Activated CD8-positive, alpha-beta T cell treated with anti-CD3 and anti-CD28 coated beads for 36 hours (primary cell): ENCODE measurements around the gene UTP3. TPM values are rescaled to one million over a fixed set of nuclear protein-coding genes. Genes with fewer than 3 reads are reported as not detected.
"Not testable (repeated sequence)": the region's sequence is repeated elsewhere in the genome, so short reads cannot be mapped to it uniquely, and the experiment has no call there.

Source experiments
- ATAC-seq: fragments of 200-7000 bp; cut with Tn5 transposase; one replicate; pipeline ENCODE4 v1.10.0; 2021; ENCODE audit warnings: mild to moderate bottlenecking, moderate library complexity
- CTCF ChIA-PET: fragments of 350-600 bp; sonication (Branson Sonifier 250); formaldehyde crosslinking; loops from one replicate; lab custom pipeline; 2021; ENCODE audit warnings: antibody characterized with exemption; lab: Charles Lee
- POLR2A ChIA-PET: fragments of 350-600 bp; sonication (Branson Sonifier 250); formaldehyde crosslinking; loops from one replicate; lab custom pipeline; 2021; ENCODE audit warnings: antibody characterized with exemption; lab: Charles Lee
- DNase-seq: peaks from one replicate; pipeline ENCODE4 v3.0.0-alpha.2; 2020
- H3K27ac Mint-ChIP-seq: one replicate; pipeline ENCODE4 v1.8.0; 2021; ENCODE audit warnings: mild to moderate bottlenecking, mixed read lengths
- H3K27me3 Mint-ChIP-seq: one replicate; pipeline ENCODE4 v1.8.0; 2021; ENCODE audit warnings: mixed read lengths
- H3K36me3 Mint-ChIP-seq: one replicate; pipeline ENCODE4 v1.8.0; 2021; ENCODE audit warnings: low read depth, mixed read lengths
- H3K4me1 Mint-ChIP-seq: one replicate; pipeline ENCODE4 v1.8.0; 2021; ENCODE audit warnings: low read depth, mixed read lengths
- H3K4me3 Mint-ChIP-seq: one replicate; pipeline ENCODE4 v1.8.0; 2021; ENCODE audit warnings: mild to moderate bottlenecking, moderate library complexity, mixed read lengths
- H3K9me3 Mint-ChIP-seq: one replicate; pipeline ENCODE4 v1.8.0; 2021; ENCODE audit warnings: mixed read lengths
- CTCF ChIP-seq: fragments of 200-600 bp; IDR thresholded peaks from one replicate; pipeline ENCODE4 v1.8.0; 2022; ENCODE audit warnings: antibody characterized with exemption, mild to moderate bottlenecking
- intact Hi-C: fragments of 100-400 bp; cut with micrococcal nuclease; formaldehyde crosslinking; loops from one replicate; pipeline ENCODE4 v1.10.0; 2022
- total RNA-seq, 2 experiments: library from RNA; stranded (reverse); gene quantifications; one replicate each; pipeline ENCODE4 v1.2.3, GENCODE V29; 2021

UTP3 gene
- total RNA-seq, 2 experiments from 2014 or later, result 31.0 to 33.5 TPM

DNA sequence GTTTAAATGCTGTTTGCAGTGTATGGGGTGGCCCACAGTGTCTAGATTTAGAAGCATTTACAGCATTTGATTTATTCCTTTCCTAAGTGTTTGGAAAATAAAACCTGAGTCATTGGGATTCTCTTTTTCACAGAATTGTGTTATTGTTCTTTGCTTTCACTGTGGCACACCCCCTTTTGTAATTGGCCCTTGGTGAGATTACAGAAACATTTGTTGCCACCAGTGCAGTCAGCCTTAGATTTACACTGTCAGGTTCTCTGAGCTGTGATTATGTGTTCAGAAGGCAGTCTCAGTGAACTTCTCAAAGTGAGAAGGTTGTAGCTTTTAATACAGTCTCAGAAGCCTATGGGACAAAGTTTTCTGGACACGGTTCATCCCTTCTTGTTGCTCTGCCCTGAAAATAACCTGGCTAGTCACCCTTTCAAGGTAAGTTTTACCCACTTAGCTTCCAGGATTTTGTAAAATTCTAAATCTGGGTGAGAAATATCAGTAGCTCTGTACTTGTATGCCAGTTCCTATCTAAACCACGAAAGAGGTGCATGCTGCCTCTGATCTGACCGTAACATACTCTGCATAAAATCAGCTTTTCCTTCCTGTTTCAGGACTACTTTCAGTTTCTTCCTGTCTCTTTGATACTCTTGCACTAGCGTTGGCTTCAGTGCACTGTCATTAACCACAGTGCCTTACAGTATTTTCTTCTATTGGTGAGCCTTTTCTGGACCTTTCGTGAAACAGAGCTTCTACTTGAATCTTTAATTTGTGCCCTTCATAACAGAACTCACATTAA, 46.0 kb downstream of the UTP3 start:
- Mint-ChIP-seq H3K4me1 (peaks cover 37% of the 10 kb centered on the region), H3K36me3 (no peaks in the 10 kb centered on the region), H3K27ac (peak overlapping the region; percentile 90), H3K27me3 (no peaks in the 10 kb centered on the region), H3K4me3 (peak overlapping the region; percentile 76), H3K9me3 (no peaks in the 10 kb centered on the region)
- ATAC-seq (peak; percentile 90), DNase-seq (peak; percentile 59)
- no peak for TF ChIP-seq CTCF
- CTCF ChIA-PET, result interaction anchor here (0.8 to 2.9 kb wide), 22 partner anchors 8 to 451 kb away, joined by 3 to 31 read pairs (median 4); partner anchors contain the start of genes DCK, RUFY3 and UTP3
- intact Hi-C loops, result no loop called here
- POLR2A ChIA-PET, result interaction anchor here (0.6 to 2.8 kb wide), 10 partner anchors 15 to 262 kb away, joined by 3 to 15 read pairs (median 4); partner anchors contain the start of genes DCK, GRSF1 and UTP3

DNA sequence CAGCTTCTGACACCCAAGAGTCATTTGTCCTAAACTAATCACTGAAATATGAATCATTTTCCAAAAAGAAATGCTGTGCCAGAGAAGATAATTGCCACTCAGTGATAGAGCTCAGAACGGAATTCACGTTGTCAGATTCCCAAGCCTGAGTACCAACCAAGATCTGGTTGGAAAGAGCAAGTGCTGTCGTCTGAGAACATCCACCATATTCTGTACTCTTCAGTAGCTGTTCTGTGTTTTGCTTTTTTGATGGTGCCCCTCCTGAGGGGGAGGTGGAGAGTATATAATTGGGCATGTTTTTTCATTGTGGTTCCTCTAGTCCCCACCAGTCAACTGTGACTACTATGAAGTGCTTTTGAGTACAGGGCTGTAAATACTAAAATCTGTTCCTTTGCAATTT, 46.6 kb downstream of the UTP3 start:
- Mint-ChIP-seq H3K27me3 (no peaks in the 10 kb centered on the region), H3K4me1 (peaks cover 37% of the 10 kb centered on the region), H3K27ac (peak overlapping the region; percentile 90), H3K36me3 (no peaks in the 10 kb centered on the region), H3K4me3 (peak overlapping the region; percentile 76), H3K9me3 (no peaks in the 10 kb centered on the region)
- intact Hi-C loops, result no loop called here
- CTCF ChIA-PET, result interaction anchor here (0.8 to 2.9 kb wide), 20 partner anchors 9 to 451 kb away, joined by 3 to 31 read pairs (median 4); partner anchors contain the start of genes DCK, RUFY3 and UTP3
- ATAC-seq, result peak; percentile 47
- no peak for TF ChIP-seq CTCF
- POLR2A ChIA-PET, result interaction anchor here (0.9 to 2.8 kb wide), 9 partner anchors 15 to 262 kb away, joined by 3 to 15 read pairs (median 5); partner anchors contain the start of genes DCK, GRSF1 and UTP3
- DNase-seq, result no peak

DNA sequence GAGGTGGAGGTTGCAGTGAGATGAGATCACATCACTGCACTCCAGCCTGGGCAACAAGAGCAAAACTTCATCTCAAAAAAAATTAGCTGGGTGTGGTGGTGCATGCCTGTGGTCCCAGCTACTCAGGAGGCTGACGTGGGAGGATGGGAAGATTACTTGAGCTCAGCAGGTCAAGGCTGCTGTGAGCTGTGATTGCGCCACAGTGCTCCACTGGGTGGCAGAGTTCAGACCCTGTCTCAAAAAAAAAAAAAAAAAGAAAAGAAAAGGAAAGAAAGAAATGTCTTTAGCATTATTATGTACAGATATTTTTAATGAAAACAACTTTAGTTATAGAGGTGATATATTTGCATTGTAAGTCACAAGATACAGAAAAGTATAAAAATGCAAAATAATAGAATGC, 47.6 kb downstream of the UTP3 start:
- peaks cover 38% of the 10 kb centered on the region for H3K4me1 Mint-ChIP-seq

GRCh38 chr4:70737006-70737405, 48.7 kb downstream of the UTP3 start:
- intact Hi-C loops, result no loop called here
- Mint-ChIP-seq H3K4me3 (no peak overlapping the region), H3K36me3 (no peaks in the 10 kb centered on the region), H3K27ac (no peak overlapping the region), H3K27me3 (no peaks in the 10 kb centered on the region), H3K9me3 (no peaks in the 10 kb centered on the region), H3K4me1 (peaks cover 39% of the 10 kb centered on the region)
- DNase-seq (no peak), ATAC-seq (no peak)
- ChIA-PET CTCF (interaction anchor here (0.7 to 2.5 kb wide), 7 partner anchors 8 to 273 kb away, joined by 3 to 10 read pairs (median 3); no protein-coding TSS in a partner anchor), POLR2A (interaction anchor here (0.9 kb wide), 1 partner anchor 12 kb away, joined by 5 read pairs; no protein-coding TSS in a partner anchor)
- no peak for TF ChIP-seq CTCF

More for the DNA sequence above, 47.6 kb downstream of the UTP3 start:
- intact Hi-C loops, H3K9me3 Mint-ChIP-seq, H3K4me3 Mint-ChIP-seq, H3K27me3 Mint-ChIP-seq, H3K36me3 Mint-ChIP-seq: not testable (repeated sequence)
- ATAC-seq, result peak; percentile 26
- H3K27ac Mint-ChIP-seq, result peak overlapping the region; percentile 61
- CTCF ChIA-PET, result interaction anchor here (0.8 to 2.9 kb wide), 11 partner anchors 8 to 275 kb away, joined by 3 to 31 read pairs (median 5); partner anchors contain the start of genes DCK and RUFY3
- POLR2A ChIA-PET, result interaction anchor here (2.8 kb wide), 1 partner anchor 14 kb away, joined by 14 read pairs; no protein-coding TSS in a partner anchor
- TF ChIP-seq CTCF, result peak; percentile 55
- peak; percentile 64 for DNase-seq
